GM19395 (cell line): Measurements from ENCODE around the gene LDLRAD4.

Source experiments
- ATAC-seq: cut with Tn5 transposase; IDR thresholded peaks from one replicate; pipeline ENCODE4 v1.9.1; 2021; ENCODE audit warnings: mild to moderate bottlenecking, moderate library complexity; ENCODE audit not compliant: unreplicated experiment

Gene LDLRAD4

GRCh38 chr18:13399511-13399910 lies 181.0 kb downstream of the LDLRAD4 start:
- ATAC-seq: no peak

- ATAC-seq: no peak
These were observed 182.2 kb downstream of the LDLRAD4 start for GRCh38 chr18:13400636-13401315.

- no peak for ATAC-seq
These were observed 182.8 kb downstream of the LDLRAD4 start for GRCh38 chr18:13401404-13401803.

- no peak for ATAC-seq
These were observed 183.3 kb downstream of the LDLRAD4 start for GRCh38 chr18:13401826-13402225.

GRCh38 chr18:13403786-13404549 lies 185.4 kb downstream of the LDLRAD4 start:
- no peak for ATAC-seq

GRCh38 chr18:13405305-13406038 lies 186.9 kb downstream of the LDLRAD4 start:
- ATAC-seq: no peak

GRCh38 chr18:13406049-13406615 lies 187.6 kb downstream of the LDLRAD4 start:
- no peak for ATAC-seq

- no peak for ATAC-seq
These were observed 188.2 kb downstream of the LDLRAD4 start for GRCh38 chr18:13406736-13407135.

GRCh38 chr18:13407484-13407883 lies 188.9 kb downstream of the LDLRAD4 start:
- ATAC-seq: no peak

GRCh38 chr18:13409026-13409425 lies 190.5 kb downstream of the LDLRAD4 start:
- ATAC-seq: no peak

- no peak for ATAC-seq
These were observed 191.4 kb downstream of the LDLRAD4 start for GRCh38 chr18:13409997-13410396.

- ATAC-seq: no peak
These were observed 191.9 kb downstream of the LDLRAD4 start for GRCh38 chr18:13410471-13410870.

- no peak for ATAC-seq
These were observed 193.5 kb downstream of the LDLRAD4 start for GRCh38 chr18:13412017-13412416.

- ATAC-seq: no peak
These were observed 194.3 kb downstream of the LDLRAD4 start for GRCh38 chr18:13412901-13413300.

- no peak for ATAC-seq
These were observed 195.5 kb downstream of the LDLRAD4 start for GRCh38 chr18:13414102-13414501.

- no peak for ATAC-seq
These were observed 196.0 kb downstream of the LDLRAD4 start for GRCh38 chr18:13414521-13414920.

GRCh38 chr18:13415736-13416135 lies 197.2 kb downstream of the LDLRAD4 start:
- no peak for ATAC-seq

GRCh38 chr18:13416208-13416607 lies 197.6 kb downstream of the LDLRAD4 start:
- no peak for ATAC-seq

- no peak for ATAC-seq
These were observed 198.3 kb downstream of the LDLRAD4 start for GRCh38 chr18:13416848-13417247.

- ATAC-seq: no peak
These were observed 199.6 kb downstream of the LDLRAD4 start for GRCh38 chr18:13418013-13418710.
